ENCODE measurements around the gene BTK. TPM values are rescaled to one million over a fixed set of nuclear protein-coding genes. Genes with fewer than 3 reads are reported as not detected.

The BTK gene
- total RNA-seq, 2 experiments from 2014 or later: 0.85 to 1.1 TPM

DNA sequence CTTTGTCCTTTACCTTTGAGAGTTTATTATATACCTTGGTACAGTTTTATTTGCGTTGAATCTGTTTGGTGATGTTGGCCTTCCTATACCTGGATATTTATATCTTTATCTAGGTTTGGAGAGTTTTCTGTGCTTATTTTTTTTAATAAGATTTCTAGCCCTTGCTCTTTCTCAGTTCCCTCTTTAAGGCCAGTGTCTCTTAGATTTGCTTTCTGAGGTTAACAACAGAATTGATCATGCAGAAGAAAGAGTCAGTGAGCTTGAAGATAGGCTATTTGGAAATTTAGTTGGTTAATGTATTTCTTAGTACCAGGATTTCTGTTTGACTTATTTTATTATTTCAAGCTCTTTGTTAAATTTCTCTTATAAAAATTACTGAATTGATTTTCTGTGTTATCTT, 82.2 kb downstream of the BTK start:
- Mint-ChIP-seq H3K27me3 (no peaks in the 10 kb centered on the region), H3K36me3 (no peaks in the 10 kb centered on the region), H3K4me3 (no peak overlapping the region), H3K27ac (no peak overlapping the region), H3K4me1 (no peaks in the 10 kb centered on the region), H3K9me3 (no peaks in the 10 kb centered on the region)
- DNase-seq: no peak

Other genes with a start within 250 kb of the BTK start
- gene DRP2, start 166.4 kb downstream of the BTK start, total RNA-seq: under 1 TPM; 0.18 to 0.23 TPM
- gene TAF7L, start 94.9 kb downstream of the BTK start, total RNA-seq: not detected
- 10 to 100 TPM; 36.0 to 39.8 TPM for gene TIMM8A, start 37.4 kb downstream of the BTK start, total RNA-seq
- gene RPL36A, start 4.8 kb upstream of the BTK start, total RNA-seq: 100 to 1,000 TPM; 329 to 361 TPM
- gene GLA, start 21.7 kb upstream of the BTK start, total RNA-seq: 10 to 100 TPM; 51.3 to 56.3 TPM
- 10 to 100 TPM; 19.2 to 19.3 TPM for gene HNRNPH2, start 22.0 kb upstream of the BTK start, total RNA-seq
- 1 to 10 TPM; 5.5 to 6.8 TPM for gene ARMCX4, start 99.3 kb upstream of the BTK start, total RNA-seq
- 1 to 10 TPM; 6.9 to 7.3 TPM for gene ARMCX1, start 164.4 kb upstream of the BTK start, total RNA-seq
- gene ARMCX6, start 231.8 kb upstream of the BTK start, total RNA-seq: 10 to 100 TPM; 49.0 to 52.2 TPM
- 10 to 100 TPM; 28.2 to 29.9 TPM for gene ARMCX3, start 237.0 kb upstream of the BTK start, total RNA-seq

Measured in activated naive CD8-positive, alpha-beta T cell treated with anti-CD3 and anti-CD28 coated beads for 36 hours (primary cell).